Brain microvascular endothelial cell (primary cell): ENCODE results near the gene USP40.
A peak's percentile ranks its signal among the peaks of the same experiment; 100 is the strongest.

Experiments
- DNase-seq: peaks from one replicate; pipeline ENCODE4 v3.0.0-alpha.2; 2020
- H3K27ac ChIP-seq: fragments of 250-450 bp; sonication (Bioruptor Pico); 2 replicates; pipeline ENCODE4 v1.5.1; 2020; ENCODE audit warnings: mild to moderate bottlenecking, moderate library complexity
- H3K27me3 ChIP-seq: fragments of 250-450 bp; sonication (Bioruptor Pico); replicated peaks from 2 replicates; pipeline ENCODE4 v1.5.1; 2020; ENCODE audit warnings: mild to moderate bottlenecking
- H3K36me3 ChIP-seq: fragments of 250-450 bp; sonication (Bioruptor Pico); replicated peaks from 2 replicates; pipeline ENCODE4 v1.5.1; 2020; ENCODE audit warnings: mild to moderate bottlenecking
- H3K4me3 ChIP-seq: 2 replicates; pipeline ENCODE4 v1.5.1; 2011; ENCODE audit warnings: low read depth, mild to moderate bottlenecking, control low read depth, low read length, moderate library complexity
- CTCF ChIP-seq: IDR thresholded peaks from 2 replicates; pipeline ENCODE4 v1.5.1; 2011; ENCODE audit warnings: low read depth, mild to moderate bottlenecking, moderate library complexity, low read length, control low read depth, inconsistent platforms; ENCODE audit errors: missing control alignments
- in situ Hi-C: cut with HindIII; loops from 2 replicates; pipeline ENCODE4 v1.10.0; 2017; ENCODE audit warnings: low sequenced_read_pairs, low pct_ligation_motif_present

Gene USP40

GRCh38 chr2:233430081-233430480 lies 136.5 kb downstream of the USP40 start:
- no peaks in the 10 kb centered on the region for H3K36me3 ChIP-seq
- no peak for TF ChIP-seq CTCF
- no peak overlapping the region for H3K4me3 ChIP-seq
- in situ Hi-C loops, result no loop called here
- peak overlapping the region; percentile 22 for H3K27ac ChIP-seq
- DNase-seq, result peak; percentile 25
- no peaks in the 10 kb centered on the region for H3K27me3 ChIP-seq

GRCh38 chr2:233429175-233429897 lies 137.2 kb downstream of the USP40 start:
- no peaks in the 10 kb centered on the region for H3K36me3 ChIP-seq
- in situ Hi-C loops, result no loop called here
- H3K27ac ChIP-seq, result no peak overlapping the region
- no peak for TF ChIP-seq CTCF
- DNase-seq, result no peak
- H3K27me3 ChIP-seq, result no peaks in the 10 kb centered on the region
- H3K4me3 ChIP-seq, result no peak overlapping the region

GRCh38 chr2:233428438-233428837 lies 138.1 kb downstream of the USP40 start:
- Histone ChIP-seq H3K36me3 (no peaks in the 10 kb centered on the region), H3K4me3 (no peak overlapping the region), H3K27me3 (no peaks in the 10 kb centered on the region), H3K27ac (no peak overlapping the region)
- no peak for DNase-seq
- in situ Hi-C loops, result no loop called here
- TF ChIP-seq CTCF, result no peak

- no peak for TF ChIP-seq CTCF
- no peaks in the 10 kb centered on the region for H3K27me3 ChIP-seq
- DNase-seq, result no peak
- in situ Hi-C loops, result no loop called here
- no peaks in the 10 kb centered on the region for H3K36me3 ChIP-seq
- no peak overlapping the region for H3K4me3 ChIP-seq
- no peak overlapping the region for H3K27ac ChIP-seq
Measured at GRCh38 chr2:233428008-233428407, 138.6 kb downstream of the USP40 start.

- Histone ChIP-seq H3K27me3 (no peaks in the 10 kb centered on the region), H3K36me3 (no peaks in the 10 kb centered on the region), H3K4me3 (no peak overlapping the region), H3K27ac (peak overlapping the region; percentile 80)
- DNase-seq, result peak; percentile 99
- in situ Hi-C loops, result no loop called here
- TF ChIP-seq CTCF, result no peak
Measured at GRCh38 chr2:233426619-233427342, 139.8 kb downstream of the USP40 start.
